Measurements from ENCODE around the gene CIB1.

- no peak for TF ChIP-seq CTCF (IDR thresholded peaks at IDR 0.05 in 2 of 3, conservative IDR thresholded peaks at IDR 0.05 in 1 of 3; ENCODE audit: control insufficient read depth in 2 of 3, extremely low read depth in 1 of 3, insufficient read depth in 1 of 3, low read depth in 3 of 3, low read length in 3 of 3)
- TF ChIP-seq EZH2 (IDR thresholded peaks at IDR 0.05; ENCODE audit: borderline replicate concordance, control insufficient read depth, low read depth, low read length), result no peak
- no peak for TF ChIP-seq JUND (IDR thresholded peaks at IDR 0.05; ENCODE audit: low read depth, low read length)
- no peak for TF ChIP-seq ETV6 (conservative IDR thresholded peaks at IDR 0.05 in 1 of 2, IDR thresholded peaks at IDR 0.05 in 1 of 2; ENCODE audit: borderline replicate concordance in 1 of 2, low read depth in 1 of 2)
- TF ChIP-seq PML (IDR thresholded peaks at IDR 0.05; ENCODE audit: low read length), result no peak
- no peak for TF ChIP-seq NRF1 (conservative IDR thresholded peaks at IDR 0.05; ENCODE audit: low read depth, low read length)
- no peak for TF ChIP-seq TCF7 (IDR thresholded peaks at IDR 0.05; ENCODE audit: borderline replicate concordance)
- TF ChIP-seq MYC (IDR thresholded peaks at IDR 0.05; ENCODE audit: insufficient read depth, insufficient read length, insufficient replicate concordance, low read length, severe bottlenecking), result no peak
- no peak for TF ChIP-seq POLR2AphosphoS5 (IDR thresholded peaks at IDR 0.05; ENCODE audit: low read length)
- no peak for TF ChIP-seq SMAD1 (IDR thresholded peaks at IDR 0.05; ENCODE audit: low read depth, partially characterized antibody)
These were observed 15.9 kb downstream of the CIB1 start for GRCh38 chr15:90217671-90218394.
